GM15510 (cell line): ENCODE data around the gene SOX30.

Experiments used
- POLR2A ChIP-seq: IDR thresholded peaks from 3 replicates; pipeline ENCODE4 v1.6.1; 2011; ENCODE audit warnings: borderline replicate concordance; ENCODE audit not compliant: insufficient read length; ENCODE audit errors: extremely low read depth

Gene SOX30

DNA sequence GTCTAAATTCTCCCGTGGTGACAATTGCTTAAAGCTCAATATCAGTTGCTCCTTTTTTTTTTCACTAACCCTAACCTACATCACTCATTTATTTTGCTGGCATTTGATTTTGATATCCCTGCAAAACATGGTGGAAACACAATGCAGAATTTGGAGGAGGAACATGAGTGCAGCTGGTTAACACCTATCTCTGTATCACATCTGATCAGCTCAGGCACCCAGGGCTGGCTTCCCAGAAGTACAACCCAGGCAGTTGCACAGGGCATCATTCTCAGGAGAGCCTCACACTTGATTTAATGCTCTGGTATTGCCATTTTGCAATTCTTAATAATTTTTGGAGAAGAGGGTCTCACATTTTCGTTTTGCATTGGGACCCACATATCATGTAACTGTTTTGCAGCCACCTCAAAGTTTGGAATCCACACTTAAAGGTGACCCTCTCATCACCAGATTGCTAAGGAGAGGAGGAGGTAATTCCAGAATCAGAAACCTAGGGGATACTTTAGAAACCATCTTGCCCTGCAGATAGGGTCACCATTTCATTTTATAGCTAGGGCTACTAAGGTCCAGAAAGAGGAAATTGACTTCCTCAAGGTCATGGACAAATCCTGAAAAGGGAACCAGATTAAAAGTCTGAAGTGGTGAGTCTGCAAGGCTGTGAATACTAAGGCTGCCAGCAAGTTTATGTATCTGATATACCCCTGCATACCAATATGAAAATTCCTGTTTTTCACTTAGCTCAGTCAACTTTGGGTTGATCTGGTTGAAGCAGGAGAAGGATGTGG, 57.4 kb downstream of the SOX30 start:
- no peak for TF ChIP-seq POLR2A

GRCh38 chr5:157594257-157594656, 58.0 kb downstream of the SOX30 start:
- TF ChIP-seq POLR2A, result no peak

- no peak for TF ChIP-seq POLR2A
Measured at GRCh38 chr5:157593052-157593757, 59.0 kb downstream of the SOX30 start.

GRCh38 chr5:157592594-157592993, 59.6 kb downstream of the SOX30 start:
- TF ChIP-seq POLR2A, result no peak

GRCh38 chr5:157590478-157590877, 61.8 kb downstream of the SOX30 start:
- no peak for TF ChIP-seq POLR2A

DNA sequence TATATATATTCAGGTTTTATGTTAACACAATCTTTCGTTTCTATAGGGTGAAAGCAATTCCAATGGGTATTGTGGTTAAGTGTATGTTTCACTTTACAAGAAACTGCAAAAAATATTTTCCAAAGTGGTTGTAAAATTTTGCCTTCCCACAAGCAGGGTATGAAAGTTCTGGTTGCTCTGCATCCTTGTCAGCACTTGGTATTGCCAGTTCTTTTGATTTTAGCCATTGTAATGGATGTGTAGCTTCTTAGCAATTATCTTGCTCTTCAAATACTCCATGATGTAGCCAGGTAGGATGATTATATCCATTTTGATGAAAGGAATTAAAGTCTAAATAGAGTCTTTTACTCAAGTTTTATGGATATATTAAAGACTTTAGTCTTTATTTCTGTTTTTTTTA, 67.6 kb downstream of the SOX30 start:
- no peak for TF ChIP-seq POLR2A

DNA sequence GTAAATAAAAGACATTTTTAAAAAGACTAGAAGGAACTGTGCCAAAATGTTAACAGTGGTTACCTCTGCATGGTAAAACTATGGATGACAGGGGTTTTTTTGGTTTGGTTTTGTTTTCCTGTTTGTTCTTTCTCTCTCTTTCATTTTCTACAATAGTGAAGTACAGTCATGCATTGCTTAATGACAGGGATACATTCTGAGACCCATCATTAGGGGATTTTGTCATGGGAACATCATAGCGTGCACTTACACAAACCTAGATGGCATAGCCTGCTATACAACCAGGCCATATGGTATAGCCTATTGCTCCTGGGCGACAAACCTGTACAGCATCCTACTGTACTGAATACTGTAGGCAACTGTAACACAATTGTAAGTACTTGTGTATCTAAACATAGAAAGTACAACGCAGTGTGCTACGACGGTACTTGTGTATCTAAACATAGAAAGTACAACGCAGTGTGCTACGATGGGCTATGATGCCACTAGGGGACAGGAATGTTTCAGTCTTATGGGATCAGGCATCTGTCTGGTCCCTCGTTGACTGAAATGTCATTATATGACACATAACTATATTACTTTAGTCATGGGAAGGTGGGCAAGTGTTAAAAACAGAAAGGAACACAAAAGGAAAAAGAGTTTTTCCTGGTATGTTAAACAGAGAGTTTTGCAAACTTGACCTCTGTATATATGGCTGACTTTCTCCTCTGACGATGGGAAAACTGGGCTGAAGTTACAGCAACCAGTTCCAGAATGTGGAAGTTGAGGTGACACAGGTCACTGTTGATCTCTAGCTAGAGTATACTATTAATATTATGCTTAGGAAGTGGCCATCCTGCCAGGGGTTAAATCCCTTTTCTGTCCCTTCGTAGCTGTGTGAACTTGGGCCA, 69.3 kb downstream of the SOX30 start:
- no peak for TF ChIP-seq POLR2A

DNA sequence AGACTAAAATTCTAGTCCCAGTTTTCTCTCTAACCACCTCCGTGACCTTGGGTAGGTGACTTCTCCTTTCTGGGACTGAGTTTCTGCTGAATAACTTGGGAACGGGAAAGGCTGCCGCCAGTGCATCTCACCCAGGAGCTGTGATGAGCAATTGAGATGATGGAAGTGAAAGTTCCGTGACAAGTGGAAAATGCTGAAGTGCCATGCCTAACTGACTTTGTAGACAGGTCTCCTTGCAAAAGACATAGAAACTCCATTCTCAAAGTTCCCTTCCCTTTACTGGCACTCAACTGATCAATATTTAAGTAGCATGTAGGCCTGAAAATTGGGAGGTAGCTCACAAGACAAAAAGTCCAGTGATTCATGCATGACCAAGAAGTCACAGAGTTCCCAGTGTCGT, 70.3 kb downstream of the SOX30 start:
- TF ChIP-seq POLR2A, result no peak

GRCh38 chr5:157578079-157578780, 74.0 kb downstream of the SOX30 start:
- no peak for TF ChIP-seq POLR2A

DNA sequence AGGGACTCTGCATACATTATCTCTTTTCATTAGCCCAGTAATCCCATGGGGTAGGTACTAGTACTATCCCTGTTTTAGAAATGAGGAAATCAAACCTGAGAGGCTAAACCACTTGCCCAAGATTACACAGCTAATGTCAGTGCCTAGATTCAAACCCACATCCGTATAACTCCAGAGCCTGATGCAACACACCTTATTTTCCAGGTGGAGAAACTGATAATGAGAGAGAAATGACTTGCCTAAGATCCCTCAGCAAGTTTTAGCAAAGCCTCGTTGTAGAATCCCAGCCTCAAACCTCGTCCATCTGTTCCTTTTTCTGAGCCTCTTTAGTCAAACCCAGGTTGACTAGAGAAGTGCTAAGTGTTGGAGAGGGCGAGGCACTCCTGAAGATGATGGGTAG, 75.6 kb downstream of the SOX30 start:
- no peak for TF ChIP-seq POLR2A
